ENCODE measurements around the gene LAMA5. TPM values are rescaled to one million over a fixed set of nuclear protein-coding genes. Genes with fewer than 3 reads are reported as not detected.

Gene LAMA5
- total and polyA plus RNA-seq, 2 experiments from 2014 or later: 162 to 168 TPM

- Histone ChIP-seq H3K36me3 (no peaks in the 10 kb centered on the region), H3K9me3 (ENCODE audit: low read depth) (no peaks in the 10 kb centered on the region), H3K27ac (peak overlapping the region; percentile 42), H3K27me3 (no peaks in the 10 kb centered on the region), H3K4me1 (ENCODE audit: low read depth) (peaks cover 51% of the 10 kb centered on the region), H3K4me3 (no peak overlapping the region)
- DNase-seq (ENCODE audit: low read depth in 1 of 2, low spot score in 1 of 2): no peak
- TF ChIP-seq, protein P1, sequence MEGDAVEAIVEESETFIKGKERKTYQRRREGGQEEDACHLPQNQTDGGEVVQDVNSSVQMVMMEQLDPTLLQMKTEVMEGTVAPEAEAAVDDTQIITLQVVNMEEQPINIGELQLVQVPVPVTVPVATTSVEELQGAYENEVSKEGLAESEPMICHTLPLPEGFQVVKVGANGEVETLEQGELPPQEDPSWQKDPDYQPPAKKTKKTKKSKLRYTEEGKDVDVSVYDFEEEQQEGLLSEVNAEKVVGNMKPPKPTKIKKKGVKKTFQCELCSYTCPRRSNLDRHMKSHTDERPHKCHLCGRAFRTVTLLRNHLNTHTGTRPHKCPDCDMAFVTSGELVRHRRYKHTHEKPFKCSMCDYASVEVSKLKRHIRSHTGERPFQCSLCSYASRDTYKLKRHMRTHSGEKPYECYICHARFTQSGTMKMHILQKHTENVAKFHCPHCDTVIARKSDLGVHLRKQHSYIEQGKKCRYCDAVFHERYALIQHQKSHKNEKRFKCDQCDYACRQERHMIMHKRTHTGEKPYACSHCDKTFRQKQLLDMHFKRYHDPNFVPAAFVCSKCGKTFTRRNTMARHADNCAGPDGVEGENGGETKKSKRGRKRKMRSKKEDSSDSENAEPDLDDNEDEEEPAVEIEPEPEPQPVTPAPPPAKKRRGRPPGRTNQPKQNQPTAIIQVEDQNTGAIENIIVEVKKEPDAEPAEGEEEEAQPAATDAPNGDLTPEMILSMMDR (IDR thresholded peaks at IDR 0.05; ENCODE audit: low read depth, low read length): no peak
Measured at GRCh38 chr20:62370807-62371587, 3.9 kb upstream of the LAMA5 start.

- peak overlapping the region; percentile 42 for H3K27ac ChIP-seq
- H3K4me1 ChIP-seq (ENCODE audit: low read depth): peaks cover 51% of the 10 kb centered on the region
- no peak overlapping the region for H3K4me3 ChIP-seq
- no peaks in the 10 kb centered on the region for H3K9me3 ChIP-seq (ENCODE audit: low read depth)
- H3K27me3 ChIP-seq: no peaks in the 10 kb centered on the region
- DNase-seq (ENCODE audit: low read depth in 1 of 2, low spot score in 1 of 2): peak in 1 of 2 donors; percentile 88
- TF ChIP-seq, protein P1 (IDR thresholded peaks at IDR 0.05; ENCODE audit: low read depth, low read length): no peak
- no peaks in the 10 kb centered on the region for H3K36me3 ChIP-seq
Measured at GRCh38 chr20:62370115-62370806, 3.1 kb upstream of the LAMA5 start.

- peaks cover 54% of the 10 kb centered on the region for H3K4me1 ChIP-seq (ENCODE audit: low read depth)
- TF ChIP-seq, protein P1 (IDR thresholded peaks at IDR 0.05; ENCODE audit: low read depth, low read length): no peak
- no peaks in the 10 kb centered on the region for H3K9me3 ChIP-seq (ENCODE audit: low read depth)
- no peaks in the 10 kb centered on the region for H3K36me3 ChIP-seq
- no peak for DNase-seq (ENCODE audit: low read depth in 1 of 2, low spot score in 1 of 2)
- H3K27me3 ChIP-seq: no peaks in the 10 kb centered on the region
- H3K4me3 ChIP-seq: no peak overlapping the region
- H3K27ac ChIP-seq: peak overlapping the region; percentile 42
Measured at GRCh38 chr20:62369815-62370114, 2.7 kb upstream of the LAMA5 start.

DNA sequence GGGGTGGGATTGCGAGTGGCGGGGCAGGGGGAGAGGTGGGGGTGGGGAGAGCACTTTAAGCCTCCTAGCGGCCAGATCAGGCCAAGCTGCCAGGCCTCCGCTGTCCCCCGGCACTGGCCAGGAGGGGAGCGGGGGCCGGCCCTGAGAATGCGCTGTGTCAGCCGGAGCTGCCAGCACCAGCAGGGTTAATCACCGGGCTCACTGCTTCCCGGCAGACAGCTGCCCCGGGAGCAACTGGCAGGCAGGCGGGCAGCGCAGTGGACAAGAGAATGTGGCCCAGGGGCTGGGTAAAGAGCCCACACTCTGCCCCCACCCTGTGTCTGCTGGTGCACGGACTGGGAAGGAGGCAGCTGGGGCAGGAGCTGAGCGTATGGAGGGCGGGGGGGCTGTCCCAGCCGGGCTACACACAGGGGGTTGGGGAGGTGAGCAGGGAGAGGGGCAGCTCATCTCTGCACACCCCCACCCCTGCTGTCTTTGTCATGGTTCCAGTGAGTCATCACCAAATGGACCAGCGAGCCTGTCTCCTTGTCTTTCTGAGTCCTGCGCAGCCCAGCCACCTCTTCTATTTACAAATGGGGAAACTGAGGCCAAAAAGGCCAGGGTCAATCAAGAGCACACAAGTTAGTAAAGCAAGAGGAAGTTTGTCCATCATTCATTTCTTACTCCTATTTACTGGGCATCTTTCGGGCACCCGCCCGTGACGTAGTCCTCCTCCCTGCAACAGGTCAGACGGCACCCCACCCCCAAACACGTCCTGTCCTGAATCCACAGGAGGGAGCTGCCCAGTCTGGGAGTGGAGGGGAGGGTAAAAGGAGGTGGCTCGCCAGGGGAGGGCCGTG, 2.1 kb upstream of the LAMA5 start:
- Histone ChIP-seq H3K4me3 (peak overlapping the region; percentile 10), H3K4me1 (ENCODE audit: low read depth) (peaks cover 59% of the 10 kb centered on the region), H3K27ac (peak overlapping the region; percentile 85), H3K36me3 (no peaks in the 10 kb centered on the region), H3K9me3 (ENCODE audit: low read depth) (no peaks in the 10 kb centered on the region), H3K27me3 (no peaks in the 10 kb centered on the region)
- DNase-seq (ENCODE audit: low read depth in 1 of 2, low spot score in 1 of 2): peak; percentile 53 to 77
- TF ChIP-seq, protein P1 (IDR thresholded peaks at IDR 0.05; ENCODE audit: low read depth, low read length): peak; percentile 23

GRCh38 chr20:62368392-62368975, 1.4 kb upstream of the LAMA5 start:
- Histone ChIP-seq H3K9me3 (ENCODE audit: low read depth) (no peaks in the 10 kb centered on the region), H3K4me3 (peak overlapping the region; percentile 10), H3K36me3 (no peaks in the 10 kb centered on the region), H3K4me1 (ENCODE audit: low read depth) (peaks cover 62% of the 10 kb centered on the region), H3K27ac (peak overlapping the region; percentile 85), H3K27me3 (no peaks in the 10 kb centered on the region)
- peak in 1 of 2 donors; percentile 76 for DNase-seq (ENCODE audit: low read depth in 1 of 2, low spot score in 1 of 2)
- TF ChIP-seq, protein P1 (IDR thresholded peaks at IDR 0.05; ENCODE audit: low read depth, low read length): no peak
